Activated T-cell treated with anti-CD3 and anti-CD28 coated beads, Interleukin-2, amount 50 U/mL, for 4 hours (primary cell): ENCODE measurements around the gene C10orf105. TPM values are rescaled to one million over a fixed set of nuclear protein-coding genes. Genes with fewer than 3 reads are reported as not detected.

Experiments
- ATAC-seq, 2 donors: fragments of 200-7000 bp; cut with Tn5 transposase; one replicate each; pipeline ENCODE4 v1.10.0; 2021
- DNase-seq: peaks from one replicate; pipeline ENCODE4 v3.0.0-alpha.2; 2020
- H3K27me3 Mint-ChIP-seq: one replicate; pipeline ENCODE4 v1.8.0; 2021; ENCODE audit warnings: low read depth, mixed read lengths
- H3K36me3 Mint-ChIP-seq: one replicate; pipeline ENCODE4 v1.8.0; 2022; ENCODE audit warnings: mixed read lengths; ENCODE audit not compliant: insufficient read depth
- H3K4me1 Mint-ChIP-seq: one replicate; pipeline ENCODE4 v1.8.0; 2021; ENCODE audit warnings: low read depth, mixed read lengths
- H3K4me3 Mint-ChIP-seq: one replicate; pipeline ENCODE4 v1.8.0; 2021; ENCODE audit warnings: mild to moderate bottlenecking, moderate library complexity, mixed read lengths
- H3K9me3 Mint-ChIP-seq: one replicate; pipeline ENCODE4 v1.8.0; 2021; ENCODE audit warnings: mixed read lengths
- total RNA-seq, 3 donors: library from RNA; stranded (reverse); gene quantifications; one replicate each; pipeline ENCODE4 v1.2.1, GENCODE V29; 2021

C10orf105 gene
- total RNA-seq, 3 donors from 2014 or later, result 0.05 to 0.28 (median 0.18) TPM

GRCh38 chr10:71683301-71683700 is 36.3 kb downstream of the C10orf105 start:
- peaks cover 4% of the 10 kb centered on the region for H3K9me3 Mint-ChIP-seq
- no peaks in the 10 kb centered on the region for H3K4me1 Mint-ChIP-seq
- H3K27me3 Mint-ChIP-seq, result no peaks in the 10 kb centered on the region
- H3K4me3 Mint-ChIP-seq, result no peak overlapping the region
- no peak for ATAC-seq
- no peaks in the 10 kb centered on the region for H3K36me3 Mint-ChIP-seq
- DNase-seq, result no peak

- H3K4me3 Mint-ChIP-seq, result no peak overlapping the region
- ATAC-seq (no peak), DNase-seq (no peak)
- H3K9me3 Mint-ChIP-seq, result no peaks in the 10 kb centered on the region
- peaks cover 1% of the 10 kb centered on the region for H3K27me3 Mint-ChIP-seq
- H3K36me3 Mint-ChIP-seq, result no peaks in the 10 kb centered on the region
- no peaks in the 10 kb centered on the region for H3K4me1 Mint-ChIP-seq
These were observed 37.6 kb downstream of the C10orf105 start for GRCh38 chr10:71681977-71682376.

GRCh38 chr10:71679425-71679824 is 40.2 kb downstream of the C10orf105 start:
- no peak for DNase-seq
- peaks cover 1% of the 10 kb centered on the region for H3K27me3 Mint-ChIP-seq
- no peaks in the 10 kb centered on the region for H3K9me3 Mint-ChIP-seq
- no peak overlapping the region for H3K4me3 Mint-ChIP-seq
- H3K36me3 Mint-ChIP-seq, result no peaks in the 10 kb centered on the region
- H3K4me1 Mint-ChIP-seq, result no peaks in the 10 kb centered on the region
- no peak for ATAC-seq

DNA sequence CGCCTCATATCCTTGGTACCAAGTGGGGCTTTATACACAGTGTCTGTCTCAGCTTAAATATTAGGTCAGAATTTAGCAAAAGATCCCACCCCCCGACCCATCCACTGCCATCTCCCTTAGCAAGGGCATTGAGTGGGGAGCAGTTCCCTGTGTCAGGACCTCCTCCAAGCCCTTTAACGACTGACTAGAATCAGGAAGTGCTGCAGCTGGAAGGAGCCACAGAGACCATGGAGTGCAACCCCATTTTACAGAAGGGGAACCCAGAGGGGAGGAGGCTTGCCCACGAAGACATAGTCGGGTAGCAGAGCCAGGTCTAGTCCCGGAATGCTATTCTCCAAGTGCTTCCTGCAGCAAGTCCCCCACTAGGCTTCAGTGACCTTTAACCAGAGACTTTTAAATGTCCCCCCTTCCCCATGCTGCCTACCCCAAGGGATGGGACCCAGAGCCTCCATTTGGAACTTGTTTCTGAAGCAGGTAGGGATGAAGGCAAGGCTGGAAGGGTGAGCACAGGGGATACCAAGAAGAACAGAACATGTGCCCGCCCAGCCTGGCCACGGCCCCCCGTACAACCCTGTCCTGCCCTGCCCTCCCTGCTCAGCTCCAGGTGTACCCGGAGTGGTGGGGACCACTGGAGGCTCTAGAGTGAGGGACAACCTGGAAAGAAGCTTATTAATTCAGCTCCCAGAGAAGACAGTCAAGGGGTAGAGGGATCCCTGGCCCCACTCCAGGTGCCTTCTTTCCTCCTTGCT is 41.3 kb downstream of the C10orf105 start:
- DNase-seq (no peak), ATAC-seq (no peak)
- Mint-ChIP-seq H3K27me3 (peaks cover 1% of the 10 kb centered on the region), H3K4me1 (no peaks in the 10 kb centered on the region), H3K36me3 (no peaks in the 10 kb centered on the region), H3K4me3 (no peak overlapping the region), H3K9me3 (no peaks in the 10 kb centered on the region)

- H3K36me3 Mint-ChIP-seq, result no peaks in the 10 kb centered on the region
- no peak overlapping the region for H3K4me3 Mint-ChIP-seq
- no peaks in the 10 kb centered on the region for H3K9me3 Mint-ChIP-seq
- peaks cover 1% of the 10 kb centered on the region for H3K27me3 Mint-ChIP-seq
- no peaks in the 10 kb centered on the region for H3K4me1 Mint-ChIP-seq
- ATAC-seq, result no peak
- DNase-seq, result no peak
These were observed 42.3 kb downstream of the C10orf105 start for GRCh38 chr10:71677261-71677660.

DNA sequence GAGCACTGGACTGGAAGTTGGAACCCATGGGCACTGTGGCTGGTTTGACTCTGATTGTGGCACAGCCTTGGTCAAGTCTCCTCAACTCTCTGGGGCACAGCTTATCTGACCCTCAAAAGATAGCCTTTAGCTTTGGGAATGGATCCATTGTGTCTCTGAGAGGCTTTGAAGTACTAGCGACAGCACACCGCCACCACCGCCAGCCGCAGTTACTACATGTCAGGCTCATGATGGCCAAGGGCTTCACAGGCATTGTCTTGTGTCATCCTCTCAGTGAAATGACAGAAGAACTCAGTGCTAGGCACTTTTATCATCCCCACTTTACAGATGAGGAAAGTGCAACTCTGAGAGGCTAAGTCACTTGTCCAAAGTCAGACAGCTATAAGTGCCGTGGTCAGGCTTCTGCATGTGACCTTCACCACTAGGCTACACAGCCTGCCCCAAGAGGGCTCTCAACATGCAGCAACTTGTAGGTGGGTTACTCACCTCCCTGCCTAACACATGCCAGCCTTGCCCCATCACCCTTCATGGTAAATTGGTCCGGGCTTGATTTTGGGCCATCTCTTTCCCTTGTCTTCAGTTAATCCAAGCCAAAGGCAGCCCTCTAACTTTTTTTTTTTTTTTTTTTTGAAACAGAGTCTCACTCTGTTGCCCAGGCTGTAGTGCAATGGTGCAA is 44.1 kb downstream of the C10orf105 start:
- no peak overlapping the region for H3K4me3 Mint-ChIP-seq
- H3K36me3 Mint-ChIP-seq, result no peaks in the 10 kb centered on the region
- ATAC-seq (no peak), DNase-seq (no peak)
- no peaks in the 10 kb centered on the region for H3K9me3 Mint-ChIP-seq
- no peaks in the 10 kb centered on the region for H3K4me1 Mint-ChIP-seq
- peaks cover 1% of the 10 kb centered on the region for H3K27me3 Mint-ChIP-seq

- peaks cover 6% of the 10 kb centered on the region for H3K4me1 Mint-ChIP-seq
These were observed 47.3 kb downstream of the C10orf105 start for GRCh38 chr10:71671994-71672946.

GRCh38 chr10:71667387-71667752 is 52.2 kb downstream of the C10orf105 start:
- DNase-seq (no peak), ATAC-seq (no peak)
- Mint-ChIP-seq H3K4me3 (no peak overlapping the region), H3K4me1 (peaks cover 18% of the 10 kb centered on the region), H3K36me3 (no peaks in the 10 kb centered on the region), H3K27me3 (no peaks in the 10 kb centered on the region), H3K9me3 (no peaks in the 10 kb centered on the region)

More at GRCh38 chr10:71671994-71672946, 47.3 kb downstream of the C10orf105 start:
- H3K4me3 Mint-ChIP-seq, result no peak overlapping the region
- no peaks in the 10 kb centered on the region for H3K27me3 Mint-ChIP-seq
- DNase-seq (no peak), ATAC-seq (no peak)
- H3K36me3 Mint-ChIP-seq, result no peaks in the 10 kb centered on the region
- H3K9me3 Mint-ChIP-seq, result no peaks in the 10 kb centered on the region

DNA sequence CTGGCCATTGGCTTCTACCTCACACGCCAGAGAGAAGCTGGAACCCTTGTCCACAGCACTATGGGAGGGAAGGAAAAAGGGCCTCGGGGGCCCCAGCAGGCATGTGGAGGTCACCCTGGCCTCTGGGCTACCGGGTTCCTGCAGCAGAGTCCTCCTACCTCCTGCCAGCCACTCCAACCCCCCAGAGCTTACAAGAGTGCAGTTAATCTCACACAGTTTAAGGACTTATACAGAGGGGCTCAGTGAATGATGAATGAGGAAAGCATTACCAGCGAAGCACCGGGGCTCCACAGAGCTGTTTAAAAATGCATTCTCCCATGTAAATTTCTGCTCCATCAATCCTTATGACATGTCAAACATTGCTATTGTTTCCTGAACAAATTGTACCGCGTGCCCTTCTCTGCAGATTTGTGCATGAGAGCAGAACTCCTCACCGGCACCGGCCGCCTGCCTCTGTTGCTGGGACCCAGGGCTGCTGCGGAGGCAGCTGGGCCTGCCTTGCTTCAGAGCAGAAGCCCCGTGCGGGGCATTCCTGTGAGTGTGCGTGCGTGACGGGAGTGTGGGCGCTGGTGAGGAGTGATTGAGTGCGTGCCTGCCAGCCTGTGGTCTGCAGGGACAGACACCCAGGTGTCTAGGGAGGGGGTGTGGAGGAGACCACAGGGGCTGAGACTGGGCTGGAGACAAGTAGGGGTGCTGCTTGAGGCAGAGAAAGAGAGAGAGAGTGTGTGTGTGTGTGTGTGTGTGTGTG is 52.8 kb downstream of the C10orf105 start:
- Mint-ChIP-seq H3K4me3 (no peak overlapping the region), H3K36me3 (no peaks in the 10 kb centered on the region), H3K27me3 (no peaks in the 10 kb centered on the region), H3K4me1 (peaks cover 18% of the 10 kb centered on the region), H3K9me3 (no peaks in the 10 kb centered on the region)
- DNase-seq (no peak), ATAC-seq (peak; percentile 25 to 61)

DNA sequence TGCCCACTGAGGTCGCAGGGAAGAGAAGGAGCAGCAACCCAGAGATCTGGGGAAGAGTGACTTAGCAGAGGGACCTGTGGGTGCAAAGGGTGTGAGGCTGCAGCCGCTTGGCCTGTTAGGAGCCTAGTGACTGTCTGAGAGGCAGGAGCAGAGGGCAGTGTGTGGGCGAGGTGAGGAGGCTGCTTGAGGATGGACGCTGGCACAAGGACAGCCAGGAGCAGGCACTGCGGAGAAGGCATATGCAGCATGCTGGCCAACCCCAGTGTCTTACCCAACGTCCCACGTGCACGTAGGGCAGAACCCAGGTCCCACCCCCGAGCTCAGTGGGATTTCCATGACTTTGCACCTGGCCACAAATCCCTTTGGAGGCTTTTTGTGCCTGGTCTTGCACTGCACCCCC is 54.1 kb downstream of the C10orf105 start:
- H3K9me3 Mint-ChIP-seq, result no peaks in the 10 kb centered on the region
- no peak overlapping the region for H3K4me3 Mint-ChIP-seq
- DNase-seq (no peak), ATAC-seq (no peak)
- H3K27me3 Mint-ChIP-seq, result no peaks in the 10 kb centered on the region
- H3K36me3 Mint-ChIP-seq, result no peaks in the 10 kb centered on the region
- H3K4me1 Mint-ChIP-seq, result peaks cover 18% of the 10 kb centered on the region

DNA sequence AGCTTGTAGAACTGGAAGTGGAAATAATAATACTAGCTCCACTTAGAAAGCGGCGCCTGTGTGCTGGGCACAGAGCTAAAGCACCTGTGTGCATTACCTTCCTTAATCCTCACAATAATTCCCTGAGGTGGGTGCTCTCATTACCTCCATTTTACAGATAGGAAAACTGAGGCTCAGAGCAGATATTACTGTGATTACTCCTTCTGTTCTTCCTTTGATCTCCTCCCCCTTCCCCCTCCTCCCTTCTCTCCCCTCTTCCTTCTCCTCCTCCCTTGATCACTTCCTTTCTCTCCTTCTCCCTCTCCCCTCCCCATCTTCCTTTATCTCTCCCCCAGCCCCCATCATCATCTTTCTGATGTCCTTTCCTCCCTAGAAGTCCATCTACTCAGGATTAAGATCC is 55.0 kb downstream of the C10orf105 start:
- ATAC-seq (no peak), DNase-seq (no peak)
- no peaks in the 10 kb centered on the region for H3K9me3 Mint-ChIP-seq
- no peaks in the 10 kb centered on the region for H3K36me3 Mint-ChIP-seq
- no peaks in the 10 kb centered on the region for H3K27me3 Mint-ChIP-seq
- peaks cover 18% of the 10 kb centered on the region for H3K4me1 Mint-ChIP-seq
- no peak overlapping the region for H3K4me3 Mint-ChIP-seq

GRCh38 chr10:71663311-71663710 is 56.3 kb downstream of the C10orf105 start:
- ATAC-seq (no peak), DNase-seq (no peak)
- Mint-ChIP-seq H3K4me3 (no peak overlapping the region), H3K27me3 (no peaks in the 10 kb centered on the region), H3K9me3 (no peaks in the 10 kb centered on the region), H3K4me1 (peaks cover 17% of the 10 kb centered on the region), H3K36me3 (no peaks in the 10 kb centered on the region)

DNA sequence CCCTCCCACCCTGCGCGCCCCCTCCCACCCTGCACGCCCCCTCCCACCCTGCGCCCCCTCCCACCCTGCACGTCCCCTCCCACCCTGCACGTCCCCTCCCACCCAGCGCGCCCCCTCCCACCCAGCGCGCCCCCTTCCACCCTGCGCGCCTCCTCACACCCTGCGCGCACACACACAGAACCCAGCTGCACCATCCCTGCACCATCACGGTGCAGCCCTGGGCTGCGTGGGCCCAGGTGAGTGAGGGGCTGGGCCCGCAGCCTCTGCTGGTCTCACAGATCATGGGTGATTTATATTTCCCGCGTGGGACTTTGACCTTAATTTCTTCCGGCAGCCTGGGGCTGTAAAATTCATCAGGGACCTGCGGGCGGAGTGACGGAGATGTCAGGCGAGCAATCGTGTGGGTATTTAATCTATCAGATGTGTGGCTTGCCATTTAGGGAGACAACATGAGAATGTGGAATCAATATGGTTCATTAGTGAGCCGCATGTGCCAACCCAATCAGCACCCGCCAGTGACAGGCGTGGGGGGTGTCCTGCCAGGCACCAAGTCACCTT is 57.7 kb downstream of the C10orf105 start:
- H3K36me3 Mint-ChIP-seq, result no peaks in the 10 kb centered on the region
- H3K27me3 Mint-ChIP-seq, result no peaks in the 10 kb centered on the region
- ATAC-seq, result no peak
- peaks cover 9% of the 10 kb centered on the region for H3K4me1 Mint-ChIP-seq
- H3K9me3 Mint-ChIP-seq, result no peaks in the 10 kb centered on the region
- no peak overlapping the region for H3K4me3 Mint-ChIP-seq
- no peak for DNase-seq
